Ovary (tissue), 9 donors: ENCODE measurements around the gene IRS1. TPM values are rescaled to one million over a fixed set of nuclear protein-coding genes. Genes with fewer than 3 reads are reported as not detected.

Experiments
- DNase-seq, 5 donors: peaks; one replicate each; pipeline ENCODE4 v3.0.0-alpha.2; 2019 to 2020
- H3K27ac ChIP-seq, 2 donors: fragments of 200-600 bp; one replicate each; pipeline versions ENCODE4 v1.5.1 to v1.8.0; 2019 to 2022
- H3K27me3 ChIP-seq: fragments of 200-600 bp; one replicate; pipeline ENCODE4 v1.8.0; 2022
- H3K36me3 ChIP-seq: fragments of 200-600 bp; sonication (generic); one replicate; pipeline ENCODE4 v1.5.1; 2019
- H3K4me1 ChIP-seq: one replicate; pipeline ENCODE4 v1.8.1; 2013; ENCODE audit warnings: mild to moderate bottlenecking, moderate library complexity; ENCODE audit not compliant: insufficient read depth
- H3K4me3 ChIP-seq: fragments of 200-600 bp; sonication (generic); one replicate; pipeline ENCODE4 v1.5.1; 2017
- H3K9me3 ChIP-seq, 2 donors: fragments of 200-600 bp in 1 of 2; sonication (generic) in 1 of 2; one replicate each; pipeline versions ENCODE4 v1.5.1 to v1.8.1; 2013 to 2019; ENCODE audit warnings: mild to moderate bottlenecking in 1 of 2, moderate library complexity in 1 of 2
- EP300 ChIP-seq: sonication (generic); formaldehyde crosslinking; IDR thresholded peaks from one replicate; pipeline ENCODE4 v1.6.1; 2017; ENCODE audit warnings: antibody characterized with exemption
- POLR2A ChIP-seq: fragments of 450-650 bp; IDR thresholded peaks from one replicate; pipeline ENCODE4 v1.6.1; 2017; ENCODE audit warnings: antibody characterized with exemption, mild to moderate bottlenecking, moderate library complexity
- WGBS, 3 donors: extraction: QIAGEN DNeasy Blood & Tissue Kit in 1 of 3; methylation state at CpG; one replicate each; pipeline versions ENCODE4 v1.1.5 to v1.1.7; 2013 to 2017; 5-methylcytosine and 5-hydroxymethylcytosine counted together
- intact Hi-C, 4 donors: fragments of 100-400 bp; cut with DNase I; formaldehyde crosslinking; loops; one replicate each; pipeline versions ENCODE4 v1.11.0 to v1.15.1; 2022 to 2023
- polyA plus RNA-seq, 2 donors: library from polyadenylated mRNA; stranded (reverse); fragments of 200-250 nt in 1 of 2; fragments of 350-450 nt in 1 of 2; fragmentation: Illumina TruSeq in 1 of 2; extraction: RNeasy Lipid Tissue Mini Kit (QIAGEN cat#74804) in 1 of 2; gene quantifications; one replicate each; pipeline ENCODE4 v1.2.3, GENCODE V29; 2013 to 2014
- total RNA-seq, 7 donors: library from RNA; depleted of rRNA in 2 of 7; stranded (reverse); fragments of >200 nt in 2 of 7; fragmentation: NEBNext Ultra II Directional in 3 of 7; extraction: Animal tissue kit (Norgen Biotek cat#: 25700) in 3 of 7; gene quantifications; one replicate each; pipeline versions ENCODE4 v1.1.0 to v1.2.4, GENCODE V29; 2016 to 2023
- TF ChIP-seq, protein P1 (sequence below), 3 donors: fragments of 450-650 bp in 2 of 3; fragments of 200-600 bp in 1 of 3; IDR thresholded peaks; one replicate each; pipeline versions ENCODE4 v1.5.1 to v1.8.0; 2016 to 2022; ENCODE audit warnings: antibody characterized with exemption in 3 of 3, mild to moderate bottlenecking in 1 of 3
- donor health status: DM: no; HTN: no; CAD: no; lungs with moderate emphysema.
- donor health status: DM: no; HTN: no; CAD: no.
- donor health status: Bipolar disorder and iron deficiency.
- donor health status: DM: yes; HTN: yes; CAD: no.
- donor health status: DM: no; HTN: no; CAD: no.
- donor health status: DM: yes; HTN: yes; CAD: no.

The IRS1 gene
- total and polyA plus RNA-seq, 9 donors: 22.3 to 87.0 (median 44.1) TPM

DNA sequence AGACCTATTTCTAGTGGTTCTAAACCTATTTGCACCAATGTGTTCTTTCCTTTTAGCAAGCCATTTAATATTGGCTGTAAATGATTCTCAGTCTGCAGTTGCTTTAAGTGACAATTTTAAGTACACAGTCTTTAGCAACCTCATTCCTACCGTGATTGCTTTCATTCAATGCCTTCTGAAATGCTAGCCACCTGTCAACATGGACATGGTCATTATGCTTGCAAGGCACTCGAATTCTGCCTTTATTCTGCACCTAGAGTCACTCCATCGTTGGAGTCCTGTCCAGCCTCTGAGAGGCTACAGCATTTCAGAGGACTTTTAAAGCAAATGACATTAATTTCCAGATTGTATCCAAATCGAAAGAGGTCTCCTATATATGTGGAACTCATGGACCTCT lies 115.1 kb downstream of the IRS1 start:
- no peaks in the 10 kb centered on the region for H3K27me3 ChIP-seq
- no peak for DNase-seq
- WGBS, 3 donors: 86 to 89% (median 86%) methylated on average over 4 of the region's 4 CpGs
- H3K4me3 ChIP-seq: no peak overlapping the region
- no peak overlapping the region for H3K27ac ChIP-seq
- no peaks in the 10 kb centered on the region for H3K9me3 ChIP-seq
- TF ChIP-seq, protein P1, sequence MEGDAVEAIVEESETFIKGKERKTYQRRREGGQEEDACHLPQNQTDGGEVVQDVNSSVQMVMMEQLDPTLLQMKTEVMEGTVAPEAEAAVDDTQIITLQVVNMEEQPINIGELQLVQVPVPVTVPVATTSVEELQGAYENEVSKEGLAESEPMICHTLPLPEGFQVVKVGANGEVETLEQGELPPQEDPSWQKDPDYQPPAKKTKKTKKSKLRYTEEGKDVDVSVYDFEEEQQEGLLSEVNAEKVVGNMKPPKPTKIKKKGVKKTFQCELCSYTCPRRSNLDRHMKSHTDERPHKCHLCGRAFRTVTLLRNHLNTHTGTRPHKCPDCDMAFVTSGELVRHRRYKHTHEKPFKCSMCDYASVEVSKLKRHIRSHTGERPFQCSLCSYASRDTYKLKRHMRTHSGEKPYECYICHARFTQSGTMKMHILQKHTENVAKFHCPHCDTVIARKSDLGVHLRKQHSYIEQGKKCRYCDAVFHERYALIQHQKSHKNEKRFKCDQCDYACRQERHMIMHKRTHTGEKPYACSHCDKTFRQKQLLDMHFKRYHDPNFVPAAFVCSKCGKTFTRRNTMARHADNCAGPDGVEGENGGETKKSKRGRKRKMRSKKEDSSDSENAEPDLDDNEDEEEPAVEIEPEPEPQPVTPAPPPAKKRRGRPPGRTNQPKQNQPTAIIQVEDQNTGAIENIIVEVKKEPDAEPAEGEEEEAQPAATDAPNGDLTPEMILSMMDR (IDR thresholded peaks at IDR 0.05): no peak
- no peak for TF ChIP-seq EP300
- no peak for TF ChIP-seq POLR2A
- intact Hi-C loops: no loop called here
- H3K4me1 ChIP-seq: no peaks in the 10 kb centered on the region
- H3K36me3 ChIP-seq: no peaks in the 10 kb centered on the region

DNA sequence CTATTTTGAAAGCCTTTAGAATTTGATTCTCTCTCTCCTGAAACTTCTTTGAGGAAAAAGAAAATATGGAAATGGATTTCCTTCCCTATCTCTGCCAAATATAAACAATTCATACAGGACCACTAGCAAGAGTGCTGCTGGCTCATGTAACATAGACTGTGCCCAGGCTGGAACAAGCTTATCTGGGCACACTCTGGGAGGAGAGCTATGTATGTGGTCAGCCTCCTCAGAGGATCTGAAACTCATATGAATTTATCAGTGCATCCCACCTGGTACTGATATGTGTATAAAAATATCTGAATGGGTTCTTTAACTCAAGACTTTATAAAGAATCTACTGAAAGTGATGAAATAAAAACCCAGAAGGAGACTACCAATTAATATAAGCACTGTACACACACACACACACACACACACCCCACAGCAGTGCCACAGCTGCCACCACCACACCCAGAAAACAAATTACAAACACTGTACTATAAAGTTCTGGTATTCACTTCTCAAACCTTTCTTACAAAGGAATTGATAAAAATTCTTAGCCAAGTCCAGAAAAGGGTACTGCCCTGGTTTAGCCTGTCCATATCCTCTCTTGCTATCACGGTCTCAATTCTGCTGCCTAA lies 115.6 kb downstream of the IRS1 start:
- Histone ChIP-seq H3K27ac (no peak overlapping the region), H3K4me3 (no peak overlapping the region), H3K27me3 (no peaks in the 10 kb centered on the region), H3K36me3 (no peaks in the 10 kb centered on the region), H3K4me1 (no peaks in the 10 kb centered on the region), H3K9me3 (no peaks in the 10 kb centered on the region)
- 83 to 88% (median 88%) methylated on average over 1 of the region's 1 CpG for WGBS, 3 donors
- DNase-seq: no peak
- intact Hi-C loops: no loop called here
- TF ChIP-seq EP300 (no peak), POLR2A (no peak)
- TF ChIP-seq, protein P1 (IDR thresholded peaks at IDR 0.05): no peak

DNA sequence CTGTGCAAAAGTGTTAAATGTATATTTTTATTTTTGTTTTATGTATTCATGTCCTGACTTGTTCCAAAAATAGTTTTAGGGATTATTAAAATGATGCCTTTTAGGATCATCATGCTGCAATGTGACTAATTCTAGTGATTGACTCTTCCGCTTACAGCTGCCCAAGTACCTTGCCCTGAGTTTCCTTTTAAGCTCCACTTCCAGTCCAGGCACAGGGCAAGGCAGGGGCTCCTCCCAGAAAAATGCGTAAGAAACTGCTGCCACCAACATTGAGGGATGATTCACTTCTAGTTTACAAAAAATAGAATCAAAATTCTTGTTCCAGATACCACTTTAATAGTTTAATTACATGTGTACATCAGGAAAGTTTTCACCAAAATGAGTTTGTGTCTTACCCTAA lies 116.4 kb downstream of the IRS1 start:
- no peak overlapping the region for H3K27ac ChIP-seq
- H3K4me3 ChIP-seq: no peak overlapping the region
- 80 to 92% (median 90%) methylated on average over 2 of the region's 2 CpGs for WGBS, 3 donors
- DNase-seq: no peak
- no peaks in the 10 kb centered on the region for H3K27me3 ChIP-seq
- TF ChIP-seq EP300 (no peak), POLR2A (no peak)
- intact Hi-C loops: no loop called here
- H3K9me3 ChIP-seq: no peaks in the 10 kb centered on the region
- no peaks in the 10 kb centered on the region for H3K36me3 ChIP-seq
- no peaks in the 10 kb centered on the region for H3K4me1 ChIP-seq

Other genes with a start within 250 kb of the IRS1 start
- gene RHBDD1, start 36.2 kb upstream of the IRS1 start, total RNA-seq: 10 to 100 TPM; 18.5 to 95.8 (median 62.4) TPM
- gene RHBDD1, start 36.2 kb upstream of the IRS1 start, polyA plus RNA-seq: 10 to 100 TPM; 11.5 to 44.9 TPM